GM23338 (cell line): ENCODE measurements around the gene ARHGEF17. TPM values are rescaled to one million over a fixed set of nuclear protein-coding genes. Genes with fewer than 3 reads are reported as not detected.

Experiments used
- ATAC-seq: fragments of 200-7000 bp; cut with Tn5 transposase; 3 replicates; pipeline ENCODE4 v1.9.1; 2020
- DNase-seq: peaks from one replicate; pipeline ENCODE4 v3.0.0-alpha.2; 2015; ENCODE audit warnings: low spot score
- H2AFZ ChIP-seq: fragments of 200-600 bp; sonication (generic); 2 replicates; pipeline ENCODE4 v1.8.0; 2016; ENCODE audit warnings: antibody characterized with exemption, mild to moderate bottlenecking, moderate library complexity
- H3F3A ChIP-seq: fragments of 200-600 bp; sonication (generic); replicated peaks from 2 replicates; pipeline ENCODE4 v1.8.0; 2017; ENCODE audit warnings: antibody characterized with exemption, mixed run types, low read depth
- H3K27ac ChIP-seq: fragments of 200-600 bp; sonication (generic); 2 replicates; pipeline ENCODE4 v1.6.1; 2016; ENCODE audit warnings: low read depth
- H3K27me3 ChIP-seq: fragments of 200-600 bp; sonication (generic); 2 replicates; pipeline ENCODE4 v1.8.0; 2016; ENCODE audit warnings: mild to moderate bottlenecking, mixed run types, moderate library complexity; ENCODE audit not compliant: insufficient read depth
- H3K36me3 ChIP-seq: fragments of 200-600 bp; sonication (generic); 2 replicates; pipeline ENCODE4 v1.8.0; 2016; ENCODE audit warnings: mild to moderate bottlenecking; ENCODE audit not compliant: insufficient read depth
- H3K4me1 ChIP-seq: fragments of 200-600 bp; sonication (generic); 2 replicates; pipeline ENCODE4 v1.8.0; 2016; ENCODE audit warnings: mild to moderate bottlenecking, moderate library complexity; ENCODE audit not compliant: insufficient read depth
- H3K4me2 ChIP-seq: fragments of 200-600 bp; sonication (generic); 2 replicates; pipeline ENCODE4 v1.7.1; 2017; ENCODE audit warnings: mixed run types
- H3K4me3 ChIP-seq: fragments of 200-600 bp; sonication (generic); 2 replicates; pipeline ENCODE4 v1.6.1; 2016; ENCODE audit warnings: mixed run types
- H3K79me2 ChIP-seq: fragments of 200-600 bp; sonication (generic); replicated peaks from 2 replicates; pipeline ENCODE4 v1.8.0; 2017; ENCODE audit warnings: mild to moderate bottlenecking; ENCODE audit not compliant: insufficient read depth
- H3K9me2 ChIP-seq: fragments of 200-600 bp; sonication (generic); 2 replicates; pipeline ENCODE4 v1.8.0; 2017; ENCODE audit not compliant: insufficient read depth
- H4K20me1 ChIP-seq: fragments of 200-600 bp; sonication (generic); replicated peaks from 2 replicates; pipeline ENCODE4 v1.8.0; 2017; ENCODE audit warnings: mild to moderate bottlenecking; ENCODE audit not compliant: insufficient read depth
- H3K27ac Mint-ChIP-seq: 2 replicates; pipeline ENCODE4 v1.8.0; 2020; ENCODE audit warnings: inconsistent platforms, mild to moderate bottlenecking, moderate library complexity, mixed read lengths
- H3K27me3 Mint-ChIP-seq: 3 replicates; pipeline ENCODE4 v1.8.0; 2022; ENCODE audit warnings: low read depth, mild to moderate bottlenecking, moderate library complexity, mixed read lengths, inconsistent platforms; ENCODE audit not compliant: insufficient read depth, poor library complexity
- H3K36me3 Mint-ChIP-seq: 3 replicates; pipeline ENCODE4 v1.8.0; 2021; ENCODE audit warnings: low read depth, mild to moderate bottlenecking, inconsistent platforms, moderate library complexity, mixed read lengths
- H3K4me1 Mint-ChIP-seq: 3 replicates; pipeline ENCODE4 v1.8.0; 2020; ENCODE audit warnings: mild to moderate bottlenecking, inconsistent platforms, mixed read lengths
- H3K4me3 Mint-ChIP-seq: 3 replicates; pipeline ENCODE4 v1.8.0; 2021; ENCODE audit warnings: moderate library complexity, mild to moderate bottlenecking, inconsistent platforms, mixed read lengths
- H3K9me3 Mint-ChIP-seq: 3 replicates; pipeline ENCODE4 v1.8.0; 2020; ENCODE audit warnings: moderate library complexity, mild to moderate bottlenecking, inconsistent platforms, mixed read lengths
- EZH2 ChIP-seq: fragments of 200-600 bp; sonication (generic); IDR thresholded peaks from one replicate; pipeline ENCODE4 v1.8.0; 2017; ENCODE audit warnings: antibody characterized with exemption, mild to moderate bottlenecking, low read depth; ENCODE audit not compliant: unreplicated experiment
- EZH2phosphoT487 ChIP-seq: fragments of 200-600 bp; sonication (generic); IDR thresholded peaks from one replicate; pipeline ENCODE4 v1.8.1; 2018; ENCODE audit warnings: antibody characterized with exemption; ENCODE audit not compliant: unreplicated experiment
- NANOG ChIP-seq: IDR thresholded peaks from 2 replicates; pipeline ENCODE4 v1.6.1; 2016; ENCODE audit warnings: antibody characterized with exemption, borderline replicate concordance
- ZNF114 ChIP-seq: fragments of 250-450 bp; sonication (Bioruptor Pico); IDR thresholded peaks from 2 replicates; pipeline ENCODE4 v1.5.0; 2020; ENCODE audit warnings: mild to moderate bottlenecking, moderate library complexity
- polyA plus RNA-seq: library from polyadenylated mRNA; unstranded; fragments of >200 nt; fragmentation: Nextera tagmentation; extraction: Ambion mirVana; gene quantifications from 2 replicates; pipeline ENCODE4 v1.2.1, GENCODE V29; 2016
- total RNA-seq: library from RNA; depleted of rRNA; stranded (reverse); fragments of >200 nt; shearing (Covaris generic); gene quantifications from 2 replicates; pipeline ENCODE4 v1.2.3, GENCODE V29; 2014
- TF ChIP-seq, protein P1 (sequence below): fragments of 250-450 bp; sonication (Bioruptor Pico); IDR thresholded peaks from 2 replicates; pipeline ENCODE4 v1.5.0; 2020; ENCODE audit warnings: mild to moderate bottlenecking, moderate library complexity
- TF ChIP-seq, protein P2 (sequence below), 2 experiments: fragments of 200-600 bp in 1 of 2; sonication (generic) in 1 of 2; conservative IDR thresholded peaks; 2 replicates each; pipeline versions ENCODE4 v1.5.1 to v1.6.1; 2016 to 2017; ENCODE audit warnings: antibody characterized with exemption in 2 of 2, low read depth in 2 of 2, mild to moderate bottlenecking in 2 of 2, moderate library complexity in 1 of 2

The ARHGEF17 gene
- total and polyA plus RNA-seq, 2 experiments from 2014 or later, result 2.9 to 15.0 TPM

DNA sequence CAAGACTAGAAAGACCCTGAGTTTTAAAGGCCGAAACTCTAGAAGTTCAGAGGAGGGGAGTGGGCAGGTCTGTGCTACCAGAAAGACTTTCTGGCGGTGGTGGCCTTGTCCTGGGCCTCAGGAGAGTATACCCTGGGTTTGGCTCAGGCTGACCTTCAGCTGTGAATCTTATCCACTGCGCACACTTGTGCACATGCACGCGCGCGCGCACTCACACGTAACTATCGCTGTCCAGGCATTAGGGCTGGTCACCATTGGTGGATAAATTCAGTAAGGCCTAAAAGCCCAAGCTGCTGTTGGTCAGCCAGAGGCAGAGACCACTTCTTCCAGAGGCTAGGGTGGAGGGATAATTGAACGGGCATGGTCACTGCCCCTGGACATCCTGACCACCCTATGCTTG, 25.1 kb downstream of the ARHGEF17 start (continued):
- TF ChIP-seq, protein P1, sequence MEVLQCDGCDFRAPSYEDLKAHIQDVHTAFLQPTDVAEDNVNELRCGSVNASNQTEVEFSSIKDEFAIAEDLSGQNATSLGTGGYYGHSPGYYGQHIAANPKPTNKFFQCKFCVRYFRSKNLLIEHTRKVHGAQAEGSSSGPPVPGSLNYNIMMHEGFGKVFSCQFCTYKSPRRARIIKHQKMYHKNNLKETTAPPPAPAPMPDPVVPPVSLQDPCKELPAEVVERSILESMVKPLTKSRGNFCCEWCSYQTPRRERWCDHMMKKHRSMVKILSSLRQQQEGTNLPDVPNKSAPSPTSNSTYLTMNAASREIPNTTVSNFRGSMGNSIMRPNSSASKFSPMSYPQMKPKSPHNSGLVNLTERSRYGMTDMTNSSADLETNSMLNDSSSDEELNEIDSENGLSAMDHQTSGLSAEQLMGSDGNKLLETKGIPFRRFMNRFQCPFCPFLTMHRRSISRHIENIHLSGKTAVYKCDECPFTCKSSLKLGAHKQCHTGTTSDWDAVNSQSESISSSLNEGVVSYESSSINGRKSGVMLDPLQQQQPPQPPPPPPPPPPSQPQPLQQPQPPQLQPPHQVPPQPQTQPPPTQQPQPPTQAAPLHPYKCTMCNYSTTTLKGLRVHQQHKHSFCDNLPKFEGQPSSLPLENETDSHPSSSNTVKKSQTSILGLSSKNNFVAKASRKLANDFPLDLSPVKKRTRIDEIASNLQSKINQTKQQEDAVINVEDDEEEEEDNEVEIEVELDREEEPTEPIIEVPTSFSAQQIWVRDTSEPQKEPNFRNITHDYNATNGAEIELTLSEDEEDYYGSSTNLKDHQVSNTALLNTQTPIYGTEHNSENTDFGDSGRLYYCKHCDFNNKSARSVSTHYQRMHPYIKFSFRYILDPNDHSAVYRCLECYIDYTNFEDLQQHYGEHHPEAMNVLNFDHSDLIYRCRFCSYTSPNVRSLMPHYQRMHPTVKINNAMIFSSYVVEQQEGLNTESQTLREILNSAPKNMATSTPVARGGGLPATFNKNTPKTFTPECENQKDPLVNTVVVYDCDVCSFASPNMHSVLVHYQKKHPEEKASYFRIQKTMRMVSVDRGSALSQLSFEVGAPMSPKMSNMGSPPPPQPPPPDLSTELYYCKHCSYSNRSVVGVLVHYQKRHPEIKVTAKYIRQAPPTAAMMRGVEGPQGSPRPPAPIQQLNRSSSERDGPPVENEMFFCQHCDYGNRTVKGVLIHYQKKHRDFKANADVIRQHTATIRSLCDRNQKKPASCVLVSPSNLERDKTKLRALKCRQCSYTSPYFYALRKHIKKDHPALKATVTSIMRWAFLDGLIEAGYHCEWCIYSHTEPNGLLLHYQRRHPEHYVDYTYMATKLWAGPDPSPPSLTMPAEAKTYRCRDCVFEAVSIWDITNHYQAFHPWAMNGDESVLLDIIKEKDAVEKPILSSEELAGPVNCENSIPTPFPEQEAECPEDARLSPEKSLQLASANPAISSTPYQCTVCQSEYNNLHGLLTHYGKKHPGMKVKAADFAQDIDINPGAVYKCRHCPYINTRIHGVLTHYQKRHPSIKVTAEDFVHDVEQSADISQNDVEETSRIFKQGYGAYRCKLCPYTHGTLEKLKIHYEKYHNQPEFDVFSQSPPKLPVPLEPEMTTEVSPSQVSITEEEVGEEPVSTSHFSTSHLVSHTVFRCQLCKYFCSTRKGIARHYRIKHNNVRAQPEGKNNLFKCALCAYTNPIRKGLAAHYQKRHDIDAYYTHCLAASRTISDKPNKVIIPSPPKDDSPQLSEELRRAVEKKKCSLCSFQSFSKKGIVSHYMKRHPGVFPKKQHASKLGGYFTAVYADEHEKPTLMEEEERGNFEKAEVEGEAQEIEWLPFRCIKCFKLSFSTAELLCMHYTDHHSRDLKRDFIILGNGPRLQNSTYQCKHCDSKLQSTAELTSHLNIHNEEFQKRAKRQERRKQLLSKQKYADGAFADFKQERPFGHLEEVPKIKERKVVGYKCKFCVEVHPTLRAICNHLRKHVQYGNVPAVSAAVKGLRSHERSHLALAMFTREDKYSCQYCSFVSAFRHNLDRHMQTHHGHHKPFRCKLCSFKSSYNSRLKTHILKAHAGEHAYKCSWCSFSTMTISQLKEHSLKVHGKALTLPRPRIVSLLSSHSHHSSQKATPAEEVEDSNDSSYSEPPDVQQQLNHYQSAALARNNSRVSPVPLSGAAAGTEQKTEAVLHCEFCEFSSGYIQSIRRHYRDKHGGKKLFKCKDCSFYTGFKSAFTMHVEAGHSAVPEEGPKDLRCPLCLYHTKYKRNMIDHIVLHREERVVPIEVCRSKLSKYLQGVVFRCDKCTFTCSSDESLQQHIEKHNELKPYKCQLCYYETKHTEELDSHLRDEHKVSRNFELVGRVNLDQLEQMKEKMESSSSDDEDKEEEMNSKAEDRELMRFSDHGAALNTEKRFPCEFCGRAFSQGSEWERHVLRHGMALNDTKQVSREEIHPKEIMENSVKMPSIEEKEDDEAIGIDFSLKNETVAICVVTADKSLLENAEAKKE (CRISPR knock-in tag), result no peak
- no peak for TF ChIP-seq ZNF114 (CRISPR knock-in tag)
- no peak for TF ChIP-seq EZH2

DNA sequence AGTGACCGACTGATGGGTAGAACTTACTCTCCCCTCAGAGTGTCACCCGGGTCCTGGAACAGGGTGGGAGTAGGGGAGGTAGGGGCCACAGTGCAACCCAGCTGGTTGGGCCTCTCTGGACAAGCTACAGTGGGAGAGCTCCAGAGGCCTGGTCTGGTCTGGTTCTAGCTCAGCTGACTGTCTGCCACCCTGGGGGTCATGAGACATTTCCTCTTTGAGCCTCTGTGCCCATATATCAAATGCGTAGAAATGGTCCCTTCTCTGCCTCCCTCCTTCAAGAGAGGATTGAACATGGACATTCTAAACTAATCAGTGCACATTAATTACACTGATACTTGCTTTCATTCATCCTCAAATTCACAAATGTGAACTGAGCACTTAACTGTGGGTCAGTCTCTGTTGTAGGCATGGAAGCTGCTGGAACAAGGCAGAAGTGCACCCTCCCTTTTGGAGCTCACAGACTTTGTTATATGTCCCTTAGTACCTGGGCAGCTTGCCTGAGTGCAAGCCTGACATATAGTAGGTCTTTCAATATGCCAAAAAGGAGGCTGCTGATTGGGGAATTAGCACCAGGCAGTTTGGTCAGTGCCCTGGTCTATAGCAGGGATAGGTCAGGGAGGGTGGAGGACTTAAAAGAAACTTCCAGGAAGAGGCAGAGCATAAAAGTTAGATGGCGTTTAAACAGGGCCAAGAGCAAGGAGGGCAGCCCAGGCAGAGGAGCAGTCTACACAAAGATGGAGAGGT, 25.7 kb downstream of the ARHGEF17 start:
- H3K4me2 ChIP-seq, result no peak overlapping the region
- H3K27ac ChIP-seq, result no peak overlapping the region
- peaks cover 45% of the 10 kb centered on the region for H3K4me1 ChIP-seq
- peaks cover 39% of the 10 kb centered on the region for H3K27me3 ChIP-seq
- H2AFZ ChIP-seq, result no peak overlapping the region
- H3K36me3 ChIP-seq, result no peaks in the 10 kb centered on the region
- H3K9me3 Mint-ChIP-seq, result no peaks in the 10 kb centered on the region
- peaks cover 46% of the 10 kb centered on the region for H3K4me1 Mint-ChIP-seq
- no peak overlapping the region for H3K27ac Mint-ChIP-seq
- H4K20me1 ChIP-seq, result peaks cover 15% of the 10 kb centered on the region
- ATAC-seq (no peak), DNase-seq (no peak)
- peaks cover 51% of the 10 kb centered on the region for H3K27me3 Mint-ChIP-seq
- no peaks in the 10 kb centered on the region for H3K9me2 ChIP-seq
- H3K36me3 Mint-ChIP-seq, result no peaks in the 10 kb centered on the region
- H3K79me2 ChIP-seq, result no peaks in the 10 kb centered on the region
- 0 out of 2 replicates have a peak, but pooled peaks cover 5% of the 10 kb centered on the region for H3F3A ChIP-seq
- H3K4me3 ChIP-seq, result no peak overlapping the region
- no peak overlapping the region for H3K4me3 Mint-ChIP-seq
- no peak for TF ChIP-seq NANOG
- no peak for TF ChIP-seq EZH2
- TF ChIP-seq, protein P2, sequence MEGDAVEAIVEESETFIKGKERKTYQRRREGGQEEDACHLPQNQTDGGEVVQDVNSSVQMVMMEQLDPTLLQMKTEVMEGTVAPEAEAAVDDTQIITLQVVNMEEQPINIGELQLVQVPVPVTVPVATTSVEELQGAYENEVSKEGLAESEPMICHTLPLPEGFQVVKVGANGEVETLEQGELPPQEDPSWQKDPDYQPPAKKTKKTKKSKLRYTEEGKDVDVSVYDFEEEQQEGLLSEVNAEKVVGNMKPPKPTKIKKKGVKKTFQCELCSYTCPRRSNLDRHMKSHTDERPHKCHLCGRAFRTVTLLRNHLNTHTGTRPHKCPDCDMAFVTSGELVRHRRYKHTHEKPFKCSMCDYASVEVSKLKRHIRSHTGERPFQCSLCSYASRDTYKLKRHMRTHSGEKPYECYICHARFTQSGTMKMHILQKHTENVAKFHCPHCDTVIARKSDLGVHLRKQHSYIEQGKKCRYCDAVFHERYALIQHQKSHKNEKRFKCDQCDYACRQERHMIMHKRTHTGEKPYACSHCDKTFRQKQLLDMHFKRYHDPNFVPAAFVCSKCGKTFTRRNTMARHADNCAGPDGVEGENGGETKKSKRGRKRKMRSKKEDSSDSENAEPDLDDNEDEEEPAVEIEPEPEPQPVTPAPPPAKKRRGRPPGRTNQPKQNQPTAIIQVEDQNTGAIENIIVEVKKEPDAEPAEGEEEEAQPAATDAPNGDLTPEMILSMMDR (conservative IDR thresholded peaks at IDR 0.05; ENCODE audit: low read depth in 2 of 2), result no peak
- TF ChIP-seq ZNF114 (CRISPR knock-in tag), result no peak
- TF ChIP-seq, protein P1 (CRISPR knock-in tag), result no peak
- TF ChIP-seq EZH2phosphoT487, result no peak
